Fibroblast of skin of scalp (primary cell): ENCODE results near the gene MAGI3.
A peak's percentile ranks its signal among the peaks of the same experiment; 100 is the strongest.
"Not testable (repeated sequence)": the region's sequence is repeated elsewhere in the genome, so short reads cannot be mapped to it uniquely, and the experiment has no call there.

Source experiments
- DNase-seq: peaks from one replicate; pipeline ENCODE4 v3.0.0-alpha.2; 2013

Gene MAGI3

GRCh38 chr1:113399062-113399583, 8.8 kb downstream of the MAGI3 start:
- no peak for DNase-seq

GRCh38 chr1:113401067-113401466, 10.8 kb downstream of the MAGI3 start:
- DNase-seq, result no peak

DNA sequence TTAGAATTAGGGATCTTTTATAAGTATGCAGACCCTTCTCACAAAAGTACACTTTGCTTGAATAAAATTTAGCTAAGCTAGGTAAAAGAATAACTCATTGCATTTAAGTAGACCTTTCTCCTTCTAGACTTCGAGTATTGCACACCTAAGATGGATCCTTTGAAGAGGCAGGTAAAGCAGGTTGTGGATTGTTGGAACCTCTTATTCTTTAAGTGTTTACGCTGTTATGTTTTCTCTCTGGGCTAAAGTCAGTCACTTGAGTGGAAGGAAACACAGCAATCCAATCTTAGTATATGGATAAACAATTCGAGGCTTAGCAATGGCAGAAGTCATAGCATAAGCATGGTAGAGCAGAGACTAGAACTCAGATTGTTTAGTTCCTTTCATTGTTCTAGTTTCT, 11.4 kb downstream of the MAGI3 start:
- no peak for DNase-seq

DNA sequence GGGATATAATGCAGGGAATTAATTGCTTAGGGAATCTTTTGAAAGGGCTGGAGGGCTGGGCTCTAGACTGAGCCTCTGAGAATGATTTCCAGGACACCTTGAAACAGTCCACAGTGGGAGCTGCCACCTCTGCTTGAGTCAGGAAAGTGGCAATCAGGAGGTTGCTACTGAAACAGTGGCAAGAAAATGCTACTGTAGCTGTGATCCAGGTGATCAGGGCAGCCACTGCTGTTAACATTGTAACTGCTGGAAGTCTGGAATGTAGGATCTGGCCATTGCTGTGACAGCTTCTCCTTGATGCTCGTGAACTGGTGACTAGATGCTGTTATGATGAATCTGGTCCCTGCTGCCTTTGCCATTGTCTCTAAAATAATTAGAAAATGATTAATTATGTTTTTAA, 12.8 kb downstream of the MAGI3 start:
- DNase-seq, result no peak

- DNase-seq, result no peak
Measured at GRCh38 chr1:113405573-113405972, 15.3 kb downstream of the MAGI3 start.

DNA sequence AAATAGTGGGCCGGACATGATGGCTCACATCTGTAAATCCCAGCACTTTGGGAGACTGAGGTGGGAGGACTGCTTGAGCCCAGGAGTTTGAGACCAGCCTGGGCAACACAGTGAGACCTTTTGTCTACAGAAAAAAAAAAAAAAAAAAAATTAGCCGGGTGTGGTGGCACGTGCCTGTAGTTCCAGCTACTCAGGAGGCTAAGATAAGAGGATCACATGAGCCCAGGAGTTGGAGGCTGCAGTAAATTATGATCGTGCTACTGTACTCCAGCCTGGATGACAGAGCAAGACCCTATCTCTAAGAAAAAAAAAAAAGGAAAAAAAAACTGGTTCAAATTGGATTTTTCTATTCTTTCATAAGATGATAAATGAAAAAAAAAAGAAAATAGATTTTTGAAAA, 15.8 kb downstream of the MAGI3 start:
- DNase-seq, result not testable (repeated sequence)

DNA sequence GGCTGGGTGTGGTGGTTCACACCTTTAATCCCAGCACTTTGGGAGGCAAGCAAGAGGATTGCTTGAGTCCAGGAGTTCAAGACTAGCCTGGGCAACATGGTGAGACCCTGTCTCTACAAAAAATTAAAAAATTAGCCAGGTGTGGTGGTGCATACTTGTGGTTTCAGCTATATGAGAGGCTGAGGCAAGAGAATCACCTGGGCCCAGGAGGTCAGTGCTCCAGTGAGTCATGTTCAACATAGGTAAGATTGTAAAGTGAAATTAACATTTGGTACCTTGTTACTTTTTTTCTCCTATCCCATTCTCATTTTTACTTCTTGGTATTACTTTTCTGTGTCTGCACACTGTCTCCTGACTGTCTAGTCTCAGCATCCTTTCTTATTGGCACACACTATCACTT, 19.0 kb downstream of the MAGI3 start:
- DNase-seq, result no peak

- DNase-seq, result not testable (repeated sequence)
Measured at GRCh38 chr1:113412020-113412419, 21.7 kb downstream of the MAGI3 start.

DNA sequence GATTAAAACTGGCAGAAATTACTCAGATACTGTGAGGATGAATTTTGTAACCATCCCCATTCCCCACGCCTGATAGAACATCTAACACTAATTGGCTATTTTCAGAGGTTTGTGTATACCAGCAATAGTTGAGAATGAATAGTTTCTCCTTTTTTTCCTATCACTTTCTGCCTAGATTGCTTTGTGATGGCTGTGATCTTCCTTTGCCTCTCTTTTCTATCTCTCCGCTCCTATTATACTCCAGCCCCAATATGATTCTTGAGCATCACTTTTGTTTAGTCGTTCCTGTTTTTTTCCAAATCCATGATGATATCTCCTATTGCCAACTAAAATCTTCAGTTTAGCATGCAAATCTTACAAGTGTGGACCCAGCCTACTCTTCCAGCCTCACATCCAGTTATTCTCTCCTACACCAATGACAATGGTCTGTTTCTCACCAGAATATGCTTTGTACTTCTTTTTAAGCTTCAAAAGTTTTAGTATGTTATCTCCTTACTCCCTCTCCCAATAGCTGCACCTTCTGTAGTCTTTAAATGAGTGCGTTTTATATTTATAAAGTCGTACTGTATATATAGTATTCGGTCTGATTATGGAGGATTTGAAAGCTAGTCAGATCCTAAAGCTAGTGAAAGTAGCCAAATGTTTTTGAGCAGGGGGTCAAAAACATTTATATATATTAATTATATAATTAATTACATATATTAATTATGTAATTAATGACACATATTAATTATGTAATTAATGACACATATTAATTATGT, 25.2 kb downstream of the MAGI3 start:
- no peak for DNase-seq

- DNase-seq, result not testable (repeated sequence)
Measured at GRCh38 chr1:113416071-113416470, 25.8 kb downstream of the MAGI3 start.

DNA sequence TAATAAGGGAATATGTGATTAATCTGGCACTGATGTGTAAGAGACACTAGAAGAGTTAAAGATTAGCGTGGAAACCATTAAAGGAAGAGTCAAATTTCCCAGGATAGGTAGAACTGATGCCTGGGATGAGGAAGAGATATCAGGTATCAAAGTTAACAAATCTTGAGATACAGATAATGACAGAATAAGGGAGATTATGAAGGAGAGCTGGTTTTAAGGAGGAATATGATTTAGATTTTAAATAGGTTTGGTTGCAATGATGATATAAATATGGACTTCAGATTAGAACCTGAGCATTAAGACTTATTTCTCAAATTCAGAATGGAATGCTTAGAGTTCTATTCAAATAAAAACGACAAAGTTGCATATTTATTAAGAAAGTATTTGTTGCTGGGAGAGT, 26.2 kb downstream of the MAGI3 start:
- DNase-seq, result no peak

DNA sequence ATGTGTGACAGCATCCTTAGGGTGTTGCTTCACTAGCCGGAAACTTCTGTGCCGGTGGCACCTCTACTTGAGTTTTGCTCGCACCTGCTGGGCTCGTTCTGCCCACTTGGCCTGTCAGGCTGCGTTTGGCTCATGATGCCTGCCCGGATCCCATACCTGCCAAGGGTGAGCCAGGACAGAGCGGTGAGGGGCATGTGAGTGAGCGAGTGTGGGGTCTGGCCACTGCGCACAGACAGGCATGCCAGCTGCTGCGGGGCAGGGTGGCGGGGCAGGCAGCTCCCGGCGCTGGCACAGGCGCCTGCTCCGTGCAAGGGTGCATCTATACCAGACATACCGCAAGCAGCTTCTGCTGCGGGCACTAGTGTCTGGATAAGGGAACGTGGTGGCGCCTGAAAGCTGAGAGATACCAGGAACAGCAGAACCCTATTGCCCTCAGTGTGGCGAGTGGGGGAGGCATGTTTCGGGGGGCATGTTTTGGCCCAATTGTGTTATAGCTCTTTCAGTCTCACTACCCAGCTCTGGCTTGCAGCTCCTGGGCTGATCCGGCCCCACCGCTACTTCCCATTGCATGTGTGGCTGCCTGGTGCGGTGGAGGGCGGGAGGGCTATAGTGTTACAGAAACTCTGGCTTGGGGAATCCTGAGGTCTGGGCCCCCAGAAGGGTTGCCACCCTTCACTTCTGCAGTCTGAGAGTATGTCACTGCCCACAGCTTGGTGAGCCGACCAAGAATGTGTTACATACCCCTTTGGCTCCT, 32.2 kb downstream of the MAGI3 start:
- no peak for DNase-seq

- DNase-seq, result no peak
Measured at GRCh38 chr1:113423826-113424225, 33.5 kb downstream of the MAGI3 start.

GRCh38 chr1:113429461-113430153, 39.3 kb downstream of the MAGI3 start:
- no peak for DNase-seq

GRCh38 chr1:113433184-113433583, 42.9 kb downstream of the MAGI3 start:
- DNase-seq, result no peak

GRCh38 chr1:113434081-113434873, 44.0 kb downstream of the MAGI3 start:
- no peak for DNase-seq

DNA sequence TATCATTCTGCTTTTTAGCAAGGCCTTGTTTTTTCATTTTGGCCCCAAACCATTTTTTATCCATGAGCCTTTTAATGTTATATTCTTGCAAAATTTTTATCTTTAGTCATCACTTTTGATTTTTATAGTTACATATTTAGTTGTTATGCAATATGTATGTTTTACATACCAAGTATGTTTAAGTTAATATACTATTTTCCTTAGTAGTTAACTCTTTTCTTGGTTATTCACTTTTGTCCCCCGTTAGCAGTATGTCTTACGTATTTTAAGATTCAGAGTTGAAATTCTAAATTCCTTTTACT, 44.5 kb downstream of the MAGI3 start:
- DNase-seq, result peak; percentile 2

- DNase-seq, result no peak
Measured at GRCh38 chr1:113437554-113438341, 47.4 kb downstream of the MAGI3 start.

GRCh38 chr1:113438505-113439276, 48.4 kb downstream of the MAGI3 start:
- no peak for DNase-seq

GRCh38 chr1:113439277-113439670, 49.0 kb downstream of the MAGI3 start:
- no peak for DNase-seq

GRCh38 chr1:113442131-113442530, 51.8 kb downstream of the MAGI3 start:
- peak; percentile 17 for DNase-seq
